ENCODE data around the gene NEK11. TPM values are rescaled to one million over a fixed set of nuclear protein-coding genes. Genes with fewer than 3 reads are reported as not detected.

NEK11 gene
- total RNA-seq, 1 donor from 2014 or later, result 1.2 TPM

- DNase-seq (no peak), ATAC-seq (no peak)
- intact Hi-C loops (cut with micrococcal nuclease), result no loop called here
Measured at GRCh38 chr3:131275556-131275955, 248.9 kb downstream of the NEK11 start.

GRCh38 chr3:131277836-131278497 is 251.3 kb downstream of the NEK11 start:
- DNase-seq (no peak), ATAC-seq (no peak)
- intact Hi-C loops (cut with micrococcal nuclease), result no loop called here

- intact Hi-C loops (cut with micrococcal nuclease), result no loop called here
- ATAC-seq, result no peak
- DNase-seq, result no peak
Measured at GRCh38 chr3:131279577-131279976, 252.9 kb downstream of the NEK11 start.

GRCh38 chr3:131282379-131282778 is 255.7 kb downstream of the NEK11 start:
- intact Hi-C loops (cut with micrococcal nuclease), result no loop called here
- DNase-seq (no peak), ATAC-seq (peak; percentile 82)

GRCh38 chr3:131282967-131283366 is 256.3 kb downstream of the NEK11 start:
- intact Hi-C loops (cut with micrococcal nuclease), result no loop called here
- DNase-seq (no peak), ATAC-seq (peak; percentile 59)

GRCh38 chr3:131283862-131284261 is 257.2 kb downstream of the NEK11 start:
- DNase-seq (no peak), ATAC-seq (no peak)
- intact Hi-C loops (cut with micrococcal nuclease), result no loop called here

- intact Hi-C loops (cut with micrococcal nuclease), result no loop called here
- ATAC-seq (no peak), DNase-seq (no peak)
Measured at GRCh38 chr3:131284302-131284701, 257.6 kb downstream of the NEK11 start.

- intact Hi-C loops (cut with micrococcal nuclease), result no loop called here
- no peak for ATAC-seq
- DNase-seq, result no peak
Measured at GRCh38 chr3:131285456-131285855, 258.8 kb downstream of the NEK11 start.

GRCh38 chr3:131299836-131300235 is 273.2 kb downstream of the NEK11 start:
- ATAC-seq (no peak), DNase-seq (no peak)
- intact Hi-C loops (cut with micrococcal nuclease), result no loop called here

- no peak for ATAC-seq
- intact Hi-C loops (cut with micrococcal nuclease), result no loop called here
Measured at GRCh38 chr3:131303848-131304247, 277.2 kb downstream of the NEK11 start.

GRCh38 chr3:131304890-131305289 is 278.2 kb downstream of the NEK11 start:
- intact Hi-C loops (cut with micrococcal nuclease), result no loop called here
- DNase-seq (no peak), ATAC-seq (no peak)

More at GRCh38 chr3:131303848-131304247, 277.2 kb downstream of the NEK11 start:
- no peak for DNase-seq

GRCh38 chr3:131306242-131306641 is 279.6 kb downstream of the NEK11 start:
- intact Hi-C loops (cut with micrococcal nuclease), result no loop called here
- no peak for ATAC-seq
- DNase-seq, result no peak

GRCh38 chr3:131314318-131314717 is 287.6 kb downstream of the NEK11 start:
- intact Hi-C loops (cut with micrococcal nuclease), result no loop called here
- ATAC-seq (no peak), DNase-seq (no peak)

- intact Hi-C loops (cut with micrococcal nuclease), result no loop called here
- DNase-seq, result no peak
- ATAC-seq, result peak; percentile 57
Measured at GRCh38 chr3:131315162-131315561, 288.5 kb downstream of the NEK11 start.

GRCh38 chr3:131317667-131318066 is 291.0 kb downstream of the NEK11 start:
- ATAC-seq (no peak), DNase-seq (no peak)
- intact Hi-C loops (cut with micrococcal nuclease), result no loop called here

- no peak for DNase-seq
- no peak for ATAC-seq
- intact Hi-C loops (cut with micrococcal nuclease), result no loop called here
Measured at GRCh38 chr3:131323014-131323413, 296.3 kb downstream of the NEK11 start.

- ATAC-seq (no peak), DNase-seq (no peak)
- intact Hi-C loops (cut with micrococcal nuclease), result no loop called here
Measured at GRCh38 chr3:131323792-131324191, 297.1 kb downstream of the NEK11 start.

GRCh38 chr3:131324923-131325322 is 298.2 kb downstream of the NEK11 start:
- ATAC-seq (no peak), DNase-seq (no peak)
- intact Hi-C loops (cut with micrococcal nuclease), result no loop called here

- ATAC-seq (no peak), DNase-seq (no peak)
- intact Hi-C loops (cut with micrococcal nuclease), result no loop called here
Measured at GRCh38 chr3:131326307-131326706, 299.6 kb downstream of the NEK11 start.

GRCh38 chr3:131328721-131329120 is 302.0 kb downstream of the NEK11 start:
- intact Hi-C loops (cut with micrococcal nuclease), result no loop called here

GRCh38 chr3:131329774-131330173 is 303.1 kb downstream of the NEK11 start:
- intact Hi-C loops (cut with micrococcal nuclease), result no loop called here
- DNase-seq (no peak), ATAC-seq (no peak)

More at GRCh38 chr3:131328721-131329120, 302.0 kb downstream of the NEK11 start:
- DNase-seq (no peak), ATAC-seq (no peak)
